Keratinocyte (primary cell): ENCODE data around the gene TAF4B. TPM values are rescaled to one million over a fixed set of nuclear protein-coding genes. Genes with fewer than 3 reads are reported as not detected.

ENCODE experiments used
- DNase-seq: peaks from one replicate; pipeline ENCODE4 v3.0.0-alpha.2; 2011; ENCODE audit warnings: low read depth, missing footprints, low spot score
- FAIRE-seq: peaks from 2 replicates; lab custom pipeline; 2011; peaks lifted over from hg19 to GRCh38; lab: Jason Lieb, UNC
- H2AFZ ChIP-seq: 2 replicates; pipeline ENCODE4 v1.6.0; 2012; ENCODE audit warnings: low read length, control low read depth, inconsistent platforms; ENCODE audit not compliant: control insufficient read depth
- H3K27ac ChIP-seq: 2 replicates; pipeline ENCODE4 v1.5.1; 2011; ENCODE audit warnings: low read length; ENCODE audit not compliant: control insufficient read depth, insufficient read depth
- H3K27me3 ChIP-seq: 3 replicates; pipeline ENCODE4 v1.6.0; 2011; ENCODE audit warnings: low read length; ENCODE audit not compliant: control insufficient read depth, insufficient read depth; ENCODE audit errors: extremely low read depth
- H3K36me3 ChIP-seq, 2 experiments: 2 replicates in 1 of 2; 3 replicates in 1 of 2; pipeline ENCODE4 v1.5.1; 2011; ENCODE audit warnings: low read length in 2 of 2, mild to moderate bottlenecking in 1 of 2; ENCODE audit not compliant: control insufficient read depth in 2 of 2, insufficient read depth in 2 of 2; ENCODE audit errors: extremely low read depth in 1 of 2
- H3K4me1 ChIP-seq: 3 replicates; pipeline ENCODE4 v1.5.1; 2011; ENCODE audit warnings: low read length; ENCODE audit not compliant: control insufficient read depth, insufficient read depth; ENCODE audit errors: extremely low read depth
- H3K4me2 ChIP-seq: 3 replicates; pipeline ENCODE4 v1.6.0; 2011; ENCODE audit warnings: low read depth, low read length; ENCODE audit not compliant: control insufficient read depth, insufficient read depth; ENCODE audit errors: extremely low read depth
- H3K4me3 ChIP-seq, 3 experiments: fragments of 200-600 bp in 1 of 3; sonication (generic) in 1 of 3; 2 replicates in 2 of 3; 3 replicates in 1 of 3; pipeline ENCODE4 v1.5.1; 2011 to 2016; ENCODE audit warnings: low read length in 3 of 3, mild to moderate bottlenecking in 3 of 3, control low read depth in 2 of 3, inconsistent platforms in 1 of 3, low read depth in 1 of 3, mixed read lengths in 1 of 3, mixed run types in 1 of 3, moderate library complexity in 1 of 3; ENCODE audit not compliant: control insufficient read depth in 2 of 3, insufficient read depth in 2 of 3; ENCODE audit errors: extremely low read depth in 1 of 3
- H3K79me2 ChIP-seq: 2 replicates; pipeline ENCODE4 v1.6.0; 2012; ENCODE audit warnings: low read length; ENCODE audit not compliant: control insufficient read depth, insufficient read depth
- H3K9ac ChIP-seq: 3 replicates; pipeline ENCODE4 v1.6.0; 2011; ENCODE audit warnings: low read length; ENCODE audit not compliant: control insufficient read depth, insufficient read depth; ENCODE audit errors: extremely low read depth
- H3K9me1 ChIP-seq: 3 replicates; pipeline ENCODE4 v1.6.0; 2011; ENCODE audit warnings: low read length; ENCODE audit not compliant: control insufficient read depth, insufficient read depth; ENCODE audit errors: extremely low read depth
- H3K9me3 ChIP-seq: 2 replicates; pipeline ENCODE4 v1.5.1; 2012; ENCODE audit warnings: low read depth, low read length; ENCODE audit not compliant: control insufficient read depth
- H4K20me1 ChIP-seq: 3 replicates; pipeline ENCODE4 v1.6.0; 2011; ENCODE audit warnings: low read length; ENCODE audit not compliant: control insufficient read depth, insufficient read depth; ENCODE audit errors: extremely low read depth
- CTCF ChIP-seq, 3 experiments: IDR thresholded peaks in 1 of 3; conservative IDR thresholded peaks in 1 of 3; optimal IDR thresholded peaks in 1 of 3; 2 replicates in 2 of 3; 3 replicates in 1 of 3; pipeline versions ENCODE3 to v1.5.1; 2011; ENCODE audit warnings: low read length in 3 of 3, mild to moderate bottlenecking in 3 of 3, moderate library complexity in 2 of 3, control low read depth in 1 of 3, inconsistent platforms in 1 of 3; ENCODE audit not compliant: insufficient read depth in 2 of 3; ENCODE audit errors: extremely low read depth in 1 of 3
- EZH2 ChIP-seq: IDR thresholded peaks from one replicate; pipeline ENCODE4 v1.6.1; 2012; ENCODE audit warnings: inconsistent platforms, mild to moderate bottlenecking, low read length, moderate library complexity
- dilution Hi-C: fragments of 300-500 bp; cut with MboI; formaldehyde crosslinking; loops from one replicate; pipeline ENCODE4 v1.7.0; 2020; ENCODE audit warnings: low sequenced_read_pairs; ENCODE audit not compliant: extremely low pct_ligation_motif_present
- polyA plus RNA-seq, 5 experiments: library from polyadenylated mRNA; depleted of rRNA in 3 of 5; stranded (reverse) in 3 of 5; stranded (forward) in 1 of 5; unstranded in 1 of 5; fragments of >200 nt; gene quantifications; 1 replicate in 1 of 5; 2 replicates in 3 of 5; 3 replicates in 1 of 5; pipeline versions ENCODE4 v1.2.1 to v1.2.3, GENCODE V29; 2011 to 2012; ENCODE audit warnings: missing spikeins in 2 of 5, low read depth in 1 of 5, low replicate concordance in 1 of 5

The TAF4B gene
- polyA plus RNA-seq, 1 donor (not counting 4 experiments of a cell fraction or from before 2014, with no cell fraction given), result 5.9 TPM

- TF ChIP-seq EZH2 (no peak), CTCF (optimal IDR thresholded peaks at IDR 0.05 in 1 of 3, IDR thresholded peaks at IDR 0.05 in 1 of 3, conservative IDR thresholded peaks at IDR 0.05 in 1 of 3; ENCODE audit: extremely low read depth in 1 of 3, insufficient read depth in 2 of 3, low read length in 3 of 3) (no peak)
- H4K20me1 ChIP-seq, result no peaks in the 10 kb centered on the region
- DNase-seq (no peak), FAIRE-seq (no peak)
- H3K27me3 ChIP-seq, result no peaks in the 10 kb centered on the region
- H3K4me2 ChIP-seq, result no peak overlapping the region
- no peaks in the 10 kb centered on the region for H3K4me1 ChIP-seq
- no peak overlapping the region for H3K4me3 ChIP-seq
- no peak overlapping the region for H2AFZ ChIP-seq
- no peaks in the 10 kb centered on the region for H3K9me1 ChIP-seq
- no peaks in the 10 kb centered on the region for H3K79me2 ChIP-seq
- H3K27ac ChIP-seq, result no peak overlapping the region
- dilution Hi-C loops, result no loop called here
- no peak overlapping the region for H3K9ac ChIP-seq
- H3K36me3 ChIP-seq, result no peaks in the 10 kb centered on the region
- no peaks in the 10 kb centered on the region for H3K9me3 ChIP-seq
Observed at GRCh38 chr18:26336572-26336971, 110.3 kb downstream of the TAF4B start.

- no peak overlapping the region for H3K27ac ChIP-seq
- DNase-seq, result no peak
- no peak overlapping the region for H3K4me2 ChIP-seq
Observed at GRCh38 chr18:26342646-26343045, 116.4 kb downstream of the TAF4B start.

More at GRCh38 chr18:26342646-26343045, 116.4 kb downstream of the TAF4B start:
- no peaks in the 10 kb centered on the region for H3K9me1 ChIP-seq
- no peaks in the 10 kb centered on the region for H3K27me3 ChIP-seq
- no peak overlapping the region for H3K4me3 ChIP-seq
- FAIRE-seq, result no peak
- TF ChIP-seq EZH2 (no peak), CTCF (optimal IDR thresholded peaks at IDR 0.05 in 1 of 3, IDR thresholded peaks at IDR 0.05 in 1 of 3, conservative IDR thresholded peaks at IDR 0.05 in 1 of 3; ENCODE audit: extremely low read depth in 1 of 3, insufficient read depth in 2 of 3, low read length in 3 of 3) (no peak)
- H4K20me1 ChIP-seq, result no peaks in the 10 kb centered on the region
- H3K9me3 ChIP-seq, result no peaks in the 10 kb centered on the region
- dilution Hi-C loops, result no loop called here
- no peak overlapping the region for H2AFZ ChIP-seq
- H3K4me1 ChIP-seq, result peaks cover 10% of the 10 kb centered on the region
- no peaks in the 10 kb centered on the region for H3K36me3 ChIP-seq
- no peak overlapping the region for H3K9ac ChIP-seq
- no peaks in the 10 kb centered on the region for H3K79me2 ChIP-seq
